Measurements from ENCODE around the gene TOP2A.
A peak's percentile ranks its signal among the peaks of the same experiment; 100 is the strongest.

Gene TOP2A

GRCh38 chr17:40452921-40453378 is 35.3 kb upstream of the TOP2A start:
- TF ChIP-seq, protein P1, sequence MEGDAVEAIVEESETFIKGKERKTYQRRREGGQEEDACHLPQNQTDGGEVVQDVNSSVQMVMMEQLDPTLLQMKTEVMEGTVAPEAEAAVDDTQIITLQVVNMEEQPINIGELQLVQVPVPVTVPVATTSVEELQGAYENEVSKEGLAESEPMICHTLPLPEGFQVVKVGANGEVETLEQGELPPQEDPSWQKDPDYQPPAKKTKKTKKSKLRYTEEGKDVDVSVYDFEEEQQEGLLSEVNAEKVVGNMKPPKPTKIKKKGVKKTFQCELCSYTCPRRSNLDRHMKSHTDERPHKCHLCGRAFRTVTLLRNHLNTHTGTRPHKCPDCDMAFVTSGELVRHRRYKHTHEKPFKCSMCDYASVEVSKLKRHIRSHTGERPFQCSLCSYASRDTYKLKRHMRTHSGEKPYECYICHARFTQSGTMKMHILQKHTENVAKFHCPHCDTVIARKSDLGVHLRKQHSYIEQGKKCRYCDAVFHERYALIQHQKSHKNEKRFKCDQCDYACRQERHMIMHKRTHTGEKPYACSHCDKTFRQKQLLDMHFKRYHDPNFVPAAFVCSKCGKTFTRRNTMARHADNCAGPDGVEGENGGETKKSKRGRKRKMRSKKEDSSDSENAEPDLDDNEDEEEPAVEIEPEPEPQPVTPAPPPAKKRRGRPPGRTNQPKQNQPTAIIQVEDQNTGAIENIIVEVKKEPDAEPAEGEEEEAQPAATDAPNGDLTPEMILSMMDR (IDR thresholded peaks at IDR 0.05; ENCODE audit: control extremely low read depth, extremely low read depth, low read depth, missing control alignments): no peak
- no peak for DNase-seq (ENCODE audit: extremely low spot score)
- CTCF ChIA-PET: interaction anchor here (1.0 to 16.5 kb wide), 3 partner anchors 9 to 94 kb away, joined by 3 to 113 read pairs (median 8); partner anchors contain the start of gene IGFBP4
- POLR2A ChIA-PET: no interaction called here

GRCh38 chr17:40452216-40452787 is 34.6 kb upstream of the TOP2A start:
- CTCF ChIA-PET: interaction anchor here (1.0 to 16.5 kb wide), 6 partner anchors 8 to 94 kb away, joined by 3 to 113 read pairs (median 6); partner anchors contain the start of gene IGFBP4
- TF ChIP-seq, protein P1 (IDR thresholded peaks at IDR 0.05; ENCODE audit: control extremely low read depth, extremely low read depth, low read depth, missing control alignments): no peak
- no peak for DNase-seq (ENCODE audit: extremely low spot score)
- POLR2A ChIA-PET: no interaction called here

DNA sequence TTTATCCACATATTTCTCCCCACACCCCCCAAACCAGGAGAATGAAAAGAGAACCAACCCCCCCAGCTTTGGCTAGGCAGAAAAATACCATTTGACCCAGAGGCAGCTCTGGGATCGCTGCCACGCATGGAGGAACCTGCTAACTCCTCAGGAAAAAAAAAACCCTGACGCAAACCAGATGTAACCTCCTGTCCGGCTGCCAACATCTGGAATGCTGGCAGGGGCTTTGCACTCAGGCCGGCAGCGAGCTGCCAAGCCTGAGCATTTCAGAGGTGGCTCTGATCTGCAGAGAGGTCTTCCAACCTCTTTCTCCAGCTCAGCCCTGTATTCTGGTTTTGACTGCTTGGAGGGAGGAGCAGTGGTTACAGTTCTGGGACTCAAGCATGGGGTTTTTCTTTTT is 33.7 kb upstream of the TOP2A start:
- ChIA-PET CTCF (interaction anchor here (1.7 to 16.5 kb wide), 7 partner anchors 11 to 109 kb away, joined by 4 to 113 read pairs (median 6); no protein-coding TSS in a partner anchor), POLR2A (no interaction called here)

DNA sequence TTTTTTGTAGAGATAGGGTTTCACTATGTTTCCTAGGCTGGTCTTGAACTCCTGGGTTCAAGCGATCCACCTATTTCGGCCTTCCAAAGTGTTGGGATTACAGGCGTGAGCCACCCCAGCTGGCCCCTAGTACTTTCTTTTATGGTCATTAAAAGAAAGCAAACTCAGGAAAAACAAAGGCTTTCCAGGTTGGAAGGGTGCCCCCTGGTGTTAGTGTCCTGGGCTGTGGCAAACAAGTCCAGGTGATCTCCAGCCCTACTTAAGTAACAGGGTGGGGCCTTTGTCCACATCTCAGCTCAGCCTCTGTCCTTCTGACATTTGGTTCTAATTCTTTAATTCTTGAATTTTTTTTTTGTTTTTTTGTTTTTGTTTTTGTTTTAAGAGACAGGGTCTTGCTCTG is 32.5 kb upstream of the TOP2A start:
- ChIA-PET POLR2A (interaction anchor here (0.6 kb wide), 1 partner anchor 73 kb away, joined by 3 read pairs; no protein-coding TSS in a partner anchor), CTCF (interaction anchor here (0.9 to 16.5 kb wide), 17 partner anchors 9 to 142 kb away, joined by 3 to 113 read pairs (median 4); no protein-coding TSS in a partner anchor)
- DNase-seq (ENCODE audit: extremely low spot score): peak; percentile 52
- TF ChIP-seq, protein P1 (IDR thresholded peaks at IDR 0.05; ENCODE audit: control extremely low read depth, extremely low read depth, low read depth, missing control alignments): peak; percentile 32

More for the DNA sequence above, 33.7 kb upstream of the TOP2A start:
- no peak for DNase-seq (ENCODE audit: extremely low spot score)
- TF ChIP-seq, protein P1 (IDR thresholded peaks at IDR 0.05; ENCODE audit: control extremely low read depth, extremely low read depth, low read depth, missing control alignments): no peak

DNA sequence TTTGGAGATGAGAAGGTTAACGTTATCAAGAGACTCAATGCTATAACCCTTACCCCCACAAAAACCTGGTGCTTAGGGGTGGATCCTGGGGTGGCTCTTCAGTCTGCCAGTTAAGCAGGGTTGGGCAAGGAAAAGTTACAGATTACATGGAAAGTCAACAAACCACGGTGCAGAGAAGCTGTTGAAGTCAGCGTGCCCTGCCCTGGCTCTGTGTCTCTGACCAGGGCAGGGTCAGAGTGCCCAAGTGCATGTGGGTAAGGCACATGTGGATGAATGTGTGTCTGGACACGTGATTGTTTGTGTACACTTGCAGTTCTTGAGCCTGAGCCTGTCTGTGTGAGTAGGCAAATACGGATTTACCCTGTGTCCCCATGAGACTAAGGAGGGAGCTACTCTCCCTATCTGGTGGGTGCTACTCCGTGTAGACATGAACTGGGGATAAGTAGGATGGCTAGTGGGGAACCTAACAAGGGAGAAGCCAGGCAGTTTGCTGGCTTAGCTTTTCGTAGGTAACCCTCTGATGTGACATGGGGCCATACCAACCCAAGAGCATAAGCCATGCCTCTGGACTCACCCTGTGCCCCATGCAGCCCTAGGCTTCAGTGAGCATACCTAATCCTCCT is 31.1 kb upstream of the TOP2A start:
- TF ChIP-seq, protein P1 (IDR thresholded peaks at IDR 0.05; ENCODE audit: control extremely low read depth, extremely low read depth, low read depth, missing control alignments): no peak
- CTCF ChIA-PET: interaction anchor here (0.7 to 16.5 kb wide), 11 partner anchors 9 to 166 kb away, joined by 3 to 113 read pairs (median 5); no protein-coding TSS in a partner anchor
- POLR2A ChIA-PET: no interaction called here
- no peak for DNase-seq (ENCODE audit: extremely low spot score)

- no peak for DNase-seq (ENCODE audit: extremely low spot score)
- TF ChIP-seq, protein P1 (IDR thresholded peaks at IDR 0.05; ENCODE audit: control extremely low read depth, extremely low read depth, low read depth, missing control alignments): no peak
- ChIA-PET CTCF (interaction anchor here (0.8 to 16.5 kb wide), 11 partner anchors 9 to 172 kb away, joined by 3 to 113 read pairs (median 3); partner anchors contain the start of gene TOP2A), POLR2A (no interaction called here)
Measured at GRCh38 chr17:40448213-40448638, 30.5 kb upstream of the TOP2A start.
